Vagina (tissue), 2 donors: ENCODE data around the gene MYCN.
"Not testable (repeated sequence)": the region's sequence is repeated elsewhere in the genome, so short reads cannot be mapped to it uniquely, and the experiment has no call there.

Experiments used
- POLR2A ChIP-seq, 2 donors: fragments of 450-650 bp; IDR thresholded peaks; one replicate each; pipeline ENCODE4 v1.6.1; 2017; ENCODE audit warnings: antibody characterized with exemption in 2 of 2, mild to moderate bottlenecking in 2 of 2, moderate library complexity in 2 of 2
- POLR2AphosphoS5 ChIP-seq, 2 donors: sonication (generic); formaldehyde crosslinking; IDR thresholded peaks; one replicate each; pipeline ENCODE4 v1.9.0; 2017; ENCODE audit warnings: antibody characterized with exemption in 2 of 2, mild to moderate bottlenecking in 2 of 2, low read depth in 1 of 2; ENCODE audit not compliant: insufficient read depth in 1 of 2

DNA sequence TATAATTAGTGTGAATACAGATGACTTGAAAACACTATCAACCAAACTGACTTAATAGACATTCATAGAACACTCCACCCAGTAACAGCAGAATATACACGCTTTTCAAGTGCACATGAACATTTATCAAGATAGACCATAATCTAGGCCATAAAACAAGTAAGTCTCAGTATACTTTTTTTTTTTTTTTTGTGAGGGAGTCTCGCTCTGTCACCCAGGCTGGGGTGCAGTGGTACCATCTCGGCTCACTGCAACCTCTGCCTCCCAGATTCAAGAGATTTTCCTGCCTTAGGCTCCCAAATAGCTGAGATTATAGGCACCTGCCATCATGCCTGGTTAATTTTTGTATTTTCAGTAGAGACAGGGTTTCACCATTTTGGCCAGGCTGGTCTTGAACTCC is 36.4 kb upstream of the MYCN start:
- not testable (repeated sequence) for TF ChIP-seq POLR2AphosphoS5 (IDR thresholded peaks at IDR 0.05; ENCODE audit: insufficient read depth in 1 of 2, low read depth in 1 of 2); POLR2A (IDR thresholded peaks at IDR 0.05)
